Measurements from ENCODE around the gene MSI2.

Gene MSI2

GRCh38 chr17:57631871-57632270 lies 375.5 kb downstream of the MSI2 start:
- no peak for DNase-seq

- DNase-seq: no peak
Measured at GRCh38 chr17:57632294-57632693, 376.0 kb downstream of the MSI2 start.

DNA sequence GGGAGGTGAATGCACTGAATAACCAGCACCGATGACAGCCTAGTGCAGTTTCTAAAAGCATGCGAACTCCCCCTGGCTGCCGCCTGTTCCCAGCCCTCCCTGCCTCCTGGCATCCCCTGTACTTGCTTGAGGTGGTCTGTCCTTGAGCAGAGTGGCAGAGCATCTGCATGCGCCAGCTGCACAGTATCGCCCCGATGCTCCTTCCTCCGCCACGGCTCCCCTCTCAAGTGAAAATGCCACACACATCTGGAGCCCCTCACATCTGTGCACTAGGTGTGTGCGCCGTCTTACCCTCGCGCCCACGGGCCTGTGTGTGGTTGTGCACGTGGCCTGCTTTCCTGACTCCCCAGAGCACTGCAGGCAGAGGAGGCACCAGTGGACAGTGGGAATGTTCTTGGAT lies 376.9 kb downstream of the MSI2 start:
- no peak for DNase-seq

GRCh38 chr17:57634713-57635465 lies 378.6 kb downstream of the MSI2 start:
- no peak for DNase-seq

DNA sequence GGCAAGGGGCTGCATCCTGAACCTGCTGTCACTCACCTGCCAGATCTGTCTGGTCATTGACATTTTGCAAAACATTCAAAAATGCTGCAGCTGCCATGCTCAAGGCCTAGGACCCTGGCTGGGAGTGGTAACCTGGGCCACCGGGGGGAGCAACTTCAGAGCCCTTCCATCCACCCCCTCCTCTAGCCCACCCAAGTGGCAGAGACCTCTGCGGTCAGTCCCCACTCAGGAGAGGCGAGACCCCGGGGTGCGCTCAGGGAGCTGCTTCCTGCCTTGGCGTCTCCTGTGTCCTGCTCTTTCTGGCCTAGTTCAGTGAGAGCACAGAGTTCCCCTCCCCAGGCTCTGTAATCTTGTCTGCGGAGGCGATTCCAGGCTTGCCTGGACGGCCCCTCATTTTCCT lies 380.0 kb downstream of the MSI2 start:
- no peak for DNase-seq

- DNase-seq: no peak
Measured at GRCh38 chr17:57636985-57637665, 380.8 kb downstream of the MSI2 start.

DNA sequence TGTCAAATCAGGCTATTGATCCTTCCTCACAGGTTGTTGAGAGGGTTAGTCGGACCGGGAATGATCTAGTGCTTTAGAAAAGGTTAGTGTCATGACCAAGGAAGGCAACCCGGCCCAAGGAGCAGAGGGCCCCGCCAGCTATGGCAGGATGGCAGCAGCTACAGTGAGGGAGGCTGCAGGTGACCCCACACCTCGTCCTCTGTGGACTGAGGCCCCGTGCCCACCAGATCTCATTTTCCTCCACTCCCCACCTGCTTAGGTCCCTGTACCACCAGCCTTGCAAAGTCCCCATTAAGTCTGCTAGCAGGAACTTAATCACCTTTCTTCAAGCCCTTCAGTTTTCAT lies 381.3 kb downstream of the MSI2 start:
- no peak for DNase-seq

GRCh38 chr17:57638284-57638683 lies 382.0 kb downstream of the MSI2 start:
- no peak for DNase-seq

GRCh38 chr17:57639381-57639780 lies 383.1 kb downstream of the MSI2 start:
- no peak for DNase-seq

- no peak for DNase-seq
Measured at GRCh38 chr17:57640079-57640478, 383.8 kb downstream of the MSI2 start.

DNA sequence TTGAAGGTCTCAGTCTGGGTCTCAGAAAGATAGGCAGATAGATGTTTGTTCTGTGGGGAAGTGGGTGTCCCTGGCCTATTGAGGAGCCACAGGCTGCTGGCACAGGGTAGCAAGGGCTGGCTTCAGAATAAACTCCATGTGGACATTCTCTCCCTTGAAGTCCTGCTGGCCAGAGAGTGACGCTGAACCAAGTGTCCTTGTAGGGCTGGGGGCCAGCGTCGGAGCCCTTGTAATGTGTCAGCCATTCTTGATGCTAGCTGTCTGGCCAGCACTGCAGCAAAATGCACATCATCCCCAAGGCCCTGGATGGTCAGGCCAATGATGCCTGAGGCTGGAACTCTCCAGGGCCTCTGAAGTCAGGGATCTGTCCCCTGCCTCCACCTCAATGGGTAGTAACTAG lies 385.4 kb downstream of the MSI2 start:
- no peak for DNase-seq

DNA sequence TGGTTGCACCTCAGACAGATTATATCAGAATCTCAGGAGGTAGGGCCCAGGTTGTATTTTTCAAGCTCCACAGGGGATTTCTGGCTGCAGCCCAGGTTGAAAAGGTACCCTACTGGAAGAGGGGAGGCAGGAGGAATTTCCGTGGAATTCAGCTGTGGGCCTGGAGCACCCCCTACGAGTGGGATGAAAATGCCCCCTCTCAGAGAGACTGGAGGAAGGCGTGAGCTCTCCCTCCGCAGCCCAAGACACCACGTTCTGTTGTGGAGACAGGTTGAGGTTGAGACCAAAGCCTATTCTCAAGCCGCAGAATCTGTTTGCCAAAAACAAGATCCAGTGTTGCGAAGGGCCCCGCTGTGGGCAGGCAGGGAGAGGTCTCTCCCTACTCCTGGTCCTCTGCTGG lies 386.7 kb downstream of the MSI2 start:
- no peak for DNase-seq

GRCh38 chr17:57644326-57644725 lies 388.0 kb downstream of the MSI2 start:
- DNase-seq: no peak

GRCh38 chr17:57645950-57646665 lies 389.8 kb downstream of the MSI2 start:
- no peak for DNase-seq

- DNase-seq: no peak
Measured at GRCh38 chr17:57648720-57649119, 392.4 kb downstream of the MSI2 start.

- DNase-seq: no peak
Measured at GRCh38 chr17:57649191-57649590, 392.9 kb downstream of the MSI2 start.

DNA sequence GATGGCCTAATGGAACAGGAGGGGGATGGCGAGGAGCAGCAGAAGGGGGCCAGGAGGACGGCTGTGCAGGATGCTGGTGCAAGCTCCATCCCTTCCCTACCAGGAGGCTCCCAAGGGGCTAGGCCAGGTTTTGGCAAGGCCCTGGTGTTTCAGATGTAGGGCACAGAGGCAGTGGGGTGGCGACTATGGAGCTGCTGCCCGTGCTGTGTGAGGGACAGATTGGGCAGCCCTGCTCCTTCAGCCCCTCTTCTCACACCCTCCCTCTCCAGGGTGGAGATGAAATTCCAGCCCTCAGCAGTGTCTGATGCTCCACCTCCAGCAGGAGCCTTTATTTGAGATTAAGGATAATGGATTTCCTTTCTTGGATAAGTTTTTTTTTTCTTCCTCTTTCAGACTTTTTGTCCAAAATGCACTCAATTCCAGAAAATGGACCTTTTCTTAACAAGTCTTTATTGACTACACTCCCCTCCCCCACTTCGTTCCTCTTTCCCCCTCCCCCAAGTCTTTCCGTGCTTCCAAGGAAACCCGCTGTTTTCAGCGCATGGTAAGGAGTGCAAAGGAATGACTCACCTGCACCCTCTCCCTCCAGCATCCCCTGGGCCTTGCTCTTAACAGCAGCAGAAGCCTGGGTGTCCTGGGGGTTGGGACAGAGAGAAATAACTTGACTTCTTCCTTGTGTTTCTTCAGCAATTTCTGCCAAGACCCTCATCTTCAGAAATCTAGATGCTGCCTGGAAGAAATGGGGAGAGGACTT lies 393.6 kb downstream of the MSI2 start:
- no peak for DNase-seq

DNA sequence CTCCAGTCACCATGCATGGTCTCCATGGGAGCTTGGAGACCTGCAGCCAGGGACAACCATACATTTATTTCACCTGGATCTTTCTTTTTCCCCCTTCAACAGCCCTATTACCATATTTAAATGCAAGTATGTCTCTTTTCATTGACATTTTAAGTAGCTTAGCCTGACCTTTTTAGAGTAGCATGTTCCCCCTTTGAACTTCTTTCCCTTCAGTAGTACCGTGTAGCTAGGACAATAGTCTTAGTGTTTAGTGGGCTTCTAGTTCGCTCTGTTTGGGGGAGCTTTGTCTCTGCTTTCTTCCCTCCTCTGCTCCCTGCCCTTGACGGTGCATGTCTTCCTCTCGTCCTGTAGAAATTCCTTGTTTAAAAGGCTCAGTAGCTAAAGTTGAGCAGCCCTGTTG lies 394.2 kb downstream of the MSI2 start:
- DNase-seq: no peak

DNA sequence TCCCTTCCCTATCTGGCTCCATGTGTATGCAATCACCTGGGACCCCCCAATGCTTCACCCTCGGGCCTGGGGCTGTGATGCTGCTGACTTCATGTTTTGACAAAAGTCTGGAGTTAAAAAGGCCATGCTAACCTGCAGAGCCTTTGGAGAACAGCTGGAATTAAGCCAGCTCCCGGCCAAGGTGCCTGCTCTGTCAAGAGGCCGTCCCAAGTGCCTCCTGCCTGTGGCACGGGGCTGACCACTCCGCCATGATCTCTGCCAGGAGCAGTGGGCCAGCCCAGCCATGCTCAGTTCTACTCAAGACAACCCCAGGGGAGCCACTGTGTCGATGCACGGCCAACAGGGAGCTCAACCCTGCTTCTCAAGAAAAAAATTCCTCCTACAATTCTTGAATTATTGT lies 395.1 kb downstream of the MSI2 start:
- DNase-seq: no peak

DNA sequence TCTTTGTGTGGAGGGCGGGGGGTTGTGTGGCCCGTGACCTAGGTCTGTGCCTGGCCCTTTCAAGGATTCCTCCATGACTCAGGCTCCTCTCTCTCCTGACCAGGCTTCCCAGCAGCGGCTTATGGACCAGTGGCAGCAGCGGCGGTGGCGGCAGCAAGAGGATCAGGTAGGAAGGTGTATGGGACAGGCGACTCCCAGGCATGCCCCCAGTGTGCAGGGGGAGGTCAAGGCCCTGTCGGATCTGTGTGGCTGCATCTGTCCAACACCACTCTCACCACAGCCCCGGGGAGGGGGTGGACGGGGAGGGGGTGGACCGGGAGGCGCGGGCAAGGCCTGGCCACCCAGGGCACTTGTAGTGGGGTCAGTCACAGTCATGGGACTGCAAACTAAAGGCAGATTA lies 395.7 kb downstream of the MSI2 start:
- no peak for DNase-seq

- DNase-seq: no peak
Measured at GRCh38 chr17:57652811-57653210, 396.5 kb downstream of the MSI2 start.

DNA sequence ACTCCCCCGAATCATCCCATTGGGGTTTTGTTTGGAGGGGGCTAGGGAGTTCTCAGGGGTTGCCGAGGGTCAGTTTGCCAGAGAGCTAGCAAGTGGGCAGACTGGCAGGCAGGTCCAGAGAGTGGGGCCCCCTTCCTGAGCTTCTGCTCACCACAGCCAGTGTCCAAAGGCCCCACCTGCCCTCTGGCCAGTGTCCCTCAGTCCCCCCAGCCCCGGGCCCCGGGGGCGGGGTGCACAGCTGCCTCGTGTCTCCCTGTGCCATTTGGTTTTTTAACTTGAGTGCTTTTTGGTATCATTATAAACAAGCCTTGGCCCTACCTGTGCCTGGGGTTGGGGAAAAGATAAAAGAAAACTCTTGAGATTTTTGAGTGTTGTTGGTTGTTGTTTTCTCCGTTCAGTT lies 397.0 kb downstream of the MSI2 start:
- no peak for DNase-seq

DNA sequence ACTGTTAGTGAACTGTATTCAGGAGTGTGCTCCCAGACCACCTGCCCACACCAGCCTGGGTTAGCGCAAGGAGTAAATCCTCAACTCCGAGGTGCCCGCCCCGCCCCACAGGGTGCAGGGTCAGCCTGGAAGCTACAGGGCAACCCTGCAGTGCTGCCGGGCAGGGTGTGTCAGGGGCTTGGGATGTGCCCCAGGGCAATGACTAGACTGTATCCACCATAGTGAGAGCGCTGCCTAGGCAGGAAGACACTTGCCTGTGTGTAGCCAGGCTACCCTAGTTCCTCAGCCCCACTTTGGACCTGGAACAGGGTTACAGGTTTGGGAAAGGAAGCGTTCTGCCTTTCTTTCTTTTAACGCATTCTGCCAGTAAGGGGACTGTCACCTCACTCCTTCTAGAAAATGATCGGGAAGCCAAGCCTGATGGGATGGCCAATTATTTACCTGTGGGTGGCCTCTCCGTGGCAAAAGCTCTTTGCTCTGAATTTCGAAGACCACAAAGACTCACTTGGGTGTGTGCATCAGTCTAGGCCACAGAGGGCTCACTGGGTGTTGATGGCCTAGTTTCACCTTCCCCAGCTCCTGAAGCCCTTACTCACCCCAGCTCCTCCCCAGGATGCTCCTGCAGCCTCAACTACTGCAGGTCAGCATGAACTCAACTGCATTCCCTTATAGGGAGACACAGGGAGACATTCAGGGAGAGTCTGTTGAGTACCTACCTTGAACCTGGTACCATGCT lies 397.9 kb downstream of the MSI2 start:
- no peak for DNase-seq

Data from NCI-H1105 treated with DMSO at 0.1 percent for 48 hours (cell line).